MCF 10A (cell line): ENCODE measurements around the gene HDAC5. TPM values are rescaled to one million over a fixed set of nuclear protein-coding genes. Genes with fewer than 3 reads are reported as not detected.

Source experiments
- BruUV-seq: library from RNA; stranded (reverse); fragments of 400-500 nt; replicated peaks from 2 replicates; lab custom pipeline; 2021; lab: Mats Ljungman, UMichigan
- CTCF ChIA-PET: fragments of 300-600 bp; sonication (Branson Sonifier 250); formaldehyde crosslinking; extraction: SDS; loops from one replicate; lab custom pipeline; 2021; ENCODE audit warnings: antibody characterized with exemption, inconsistent platforms; lab: Yijun Ruan, JAX
- POLR2A ChIA-PET: fragments of 300-600, 350-650 bp; sonication (Branson Sonifier 250); formaldehyde crosslinking; extraction: SDS; loops from one replicate; lab custom pipeline; 2020; ENCODE audit warnings: antibody characterized with exemption, inconsistent platforms; lab: Yijun Ruan, JAX
- DNase-seq: peaks from one replicate; pipeline ENCODE4 v3.0.0-alpha.2; 2018; ENCODE audit not compliant: unreplicated experiment
- H3K27ac Mint-ChIP-seq: one replicate; pipeline ENCODE4 v1.8.0; 2022; ENCODE audit warnings: mild to moderate bottlenecking, low read depth, mixed read lengths; ENCODE audit not compliant: unreplicated experiment
- H3K27me3 Mint-ChIP-seq: one replicate; pipeline ENCODE4 v1.8.0; 2022; ENCODE audit warnings: mixed read lengths; ENCODE audit not compliant: insufficient read depth, unreplicated experiment
- H3K36me3 Mint-ChIP-seq: one replicate; pipeline ENCODE4 v1.8.0; 2022; ENCODE audit warnings: mild to moderate bottlenecking, moderate library complexity, mixed read lengths; ENCODE audit not compliant: insufficient read depth, unreplicated experiment
- H3K4me1 Mint-ChIP-seq: one replicate; pipeline ENCODE4 v1.8.0; 2022; ENCODE audit warnings: mixed read lengths; ENCODE audit not compliant: insufficient read depth, unreplicated experiment
- H3K4me3 Mint-ChIP-seq: one replicate; pipeline ENCODE4 v1.8.0; 2022; ENCODE audit warnings: mild to moderate bottlenecking, moderate library complexity, mixed read lengths; ENCODE audit not compliant: unreplicated experiment
- H3K9me3 Mint-ChIP-seq: one replicate; pipeline ENCODE4 v1.8.0; 2022; ENCODE audit warnings: mixed read lengths; ENCODE audit not compliant: unreplicated experiment
- intact Hi-C: fragments of 100-400 bp; cut with micrococcal nuclease; formaldehyde crosslinking; loops from 2 replicates; pipeline ENCODE4 v1.14.1; 2022
- total RNA-seq: library from RNA; stranded (reverse); gene quantifications from 2 replicates; pipeline ENCODE4 v1.2.3, GENCODE V29; 2022
- TF ChIP-seq, protein P1 (sequence below): fragments of 200-600 bp; IDR thresholded peaks from one replicate; pipeline ENCODE4 v1.8.0; 2022; ENCODE audit warnings: antibody characterized with exemption, mild to moderate bottlenecking; ENCODE audit not compliant: unreplicated experiment

HDAC5 gene
- total RNA-seq, 1 experiment from 2014 or later: 12.1 TPM

DNA sequence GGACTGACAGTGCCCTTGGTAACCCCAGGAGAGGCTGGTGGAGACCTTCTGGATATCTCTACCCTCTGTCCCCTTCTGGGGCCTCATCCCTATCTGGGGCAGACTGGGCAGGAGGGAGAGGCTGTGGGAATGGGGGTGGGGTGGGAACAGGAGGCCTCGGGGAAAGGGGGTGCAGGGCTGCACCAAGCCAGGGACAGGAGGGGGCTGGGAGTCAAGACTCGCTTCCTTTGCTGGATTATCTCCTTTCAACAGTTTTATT is 28.1 kb downstream of the HDAC5 start:
- TF ChIP-seq, protein P1, sequence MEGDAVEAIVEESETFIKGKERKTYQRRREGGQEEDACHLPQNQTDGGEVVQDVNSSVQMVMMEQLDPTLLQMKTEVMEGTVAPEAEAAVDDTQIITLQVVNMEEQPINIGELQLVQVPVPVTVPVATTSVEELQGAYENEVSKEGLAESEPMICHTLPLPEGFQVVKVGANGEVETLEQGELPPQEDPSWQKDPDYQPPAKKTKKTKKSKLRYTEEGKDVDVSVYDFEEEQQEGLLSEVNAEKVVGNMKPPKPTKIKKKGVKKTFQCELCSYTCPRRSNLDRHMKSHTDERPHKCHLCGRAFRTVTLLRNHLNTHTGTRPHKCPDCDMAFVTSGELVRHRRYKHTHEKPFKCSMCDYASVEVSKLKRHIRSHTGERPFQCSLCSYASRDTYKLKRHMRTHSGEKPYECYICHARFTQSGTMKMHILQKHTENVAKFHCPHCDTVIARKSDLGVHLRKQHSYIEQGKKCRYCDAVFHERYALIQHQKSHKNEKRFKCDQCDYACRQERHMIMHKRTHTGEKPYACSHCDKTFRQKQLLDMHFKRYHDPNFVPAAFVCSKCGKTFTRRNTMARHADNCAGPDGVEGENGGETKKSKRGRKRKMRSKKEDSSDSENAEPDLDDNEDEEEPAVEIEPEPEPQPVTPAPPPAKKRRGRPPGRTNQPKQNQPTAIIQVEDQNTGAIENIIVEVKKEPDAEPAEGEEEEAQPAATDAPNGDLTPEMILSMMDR: no peak
- Mint-ChIP-seq H3K27me3 (no peaks in the 10 kb centered on the region), H3K27ac (no peak overlapping the region), H3K4me3 (no peak overlapping the region), H3K9me3 (no peaks in the 10 kb centered on the region), H3K4me1 (peaks cover 11% of the 10 kb centered on the region), H3K36me3 (peaks cover 16% of the 10 kb centered on the region)
- no TSS peak for BruUV-seq
- CTCF ChIA-PET: interaction anchor here (0.7 to 1.6 kb wide), 2 partner anchors 20 to 29 kb away, joined by 3 to 6 read pairs; partner anchors contain the start of gene HDAC5
- DNase-seq: no peak
- intact Hi-C loops: no loop called here
- POLR2A ChIA-PET: no interaction called here

DNA sequence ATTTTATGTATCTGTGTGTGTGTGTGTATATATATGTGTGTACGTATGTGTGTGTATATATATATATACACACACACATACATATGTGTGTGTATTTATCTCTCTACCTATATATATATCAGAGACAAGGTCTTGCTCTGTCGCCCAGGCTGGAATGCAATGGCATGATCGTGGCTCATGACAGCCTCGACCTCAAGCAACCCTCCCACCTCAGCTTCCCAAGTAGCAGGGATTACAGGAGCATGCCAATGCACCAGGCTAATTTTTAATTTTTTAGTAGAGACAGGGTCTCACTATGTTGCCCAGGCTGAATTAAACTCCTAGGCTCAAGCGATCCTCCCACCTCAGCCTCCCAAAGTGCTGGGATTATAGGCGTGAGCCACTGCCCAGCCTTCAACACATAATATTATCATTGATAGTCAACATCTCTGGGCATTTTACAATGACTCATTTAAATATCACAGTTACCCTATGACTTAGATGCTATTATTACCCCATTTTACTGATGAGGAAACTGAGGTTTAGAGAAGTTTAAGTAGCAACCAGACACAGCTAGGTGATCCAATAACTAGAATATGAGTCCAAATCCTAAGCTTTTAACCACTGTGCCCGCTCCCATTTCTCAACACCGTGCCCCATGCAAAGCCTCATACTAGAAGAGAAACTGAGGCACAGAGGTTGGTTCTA is 28.6 kb downstream of the HDAC5 start:
- Mint-ChIP-seq H3K27me3 (no peaks in the 10 kb centered on the region), H3K9me3 (no peaks in the 10 kb centered on the region), H3K4me1 (peaks cover 11% of the 10 kb centered on the region), H3K4me3 (no peak overlapping the region), H3K36me3 (peaks cover 16% of the 10 kb centered on the region), H3K27ac (no peak overlapping the region)
- no peak for DNase-seq
- ChIA-PET POLR2A (no interaction called here), CTCF (interaction anchor here (0.7 to 1.6 kb wide), 2 partner anchors 21 to 29 kb away, joined by 3 to 6 read pairs; partner anchors contain the start of gene HDAC5)
- TF ChIP-seq, protein P1: no peak
- intact Hi-C loops: no loop called here
- BruUV-seq: no TSS peak

DNA sequence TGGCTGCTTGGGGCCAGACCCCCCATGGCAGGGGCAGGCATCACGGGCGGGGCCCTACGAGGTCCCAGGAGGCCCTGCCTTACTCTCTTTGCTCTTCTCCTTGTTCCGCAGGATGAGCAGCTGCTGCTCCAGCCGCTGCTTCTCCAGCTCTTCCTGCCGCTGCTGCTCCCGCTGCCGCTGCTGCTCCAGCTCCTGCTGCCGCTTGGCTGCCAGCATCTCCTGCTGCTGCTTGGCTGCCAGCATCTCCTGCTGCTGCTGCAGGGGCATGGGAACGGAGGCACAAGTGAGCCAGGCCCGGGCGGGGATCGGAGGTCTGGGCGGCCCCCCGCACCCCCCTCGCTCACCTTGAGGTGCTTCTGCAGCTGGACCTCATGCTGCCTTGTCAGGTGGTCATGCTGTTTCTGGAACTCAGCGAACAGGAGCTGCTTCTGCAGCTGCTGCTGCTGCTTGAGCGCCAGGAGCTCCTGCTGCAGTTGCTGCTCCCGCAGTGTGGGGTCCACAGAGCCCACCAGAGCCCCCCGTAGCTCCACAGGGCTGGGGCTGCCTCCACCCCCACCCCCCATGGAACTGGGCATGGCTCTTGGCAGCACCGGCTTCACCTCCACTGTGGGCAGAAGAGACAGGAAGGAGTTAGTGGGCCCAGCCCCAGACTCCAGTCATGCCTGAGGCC is 30.1 kb downstream of the HDAC5 start:
- no TSS peak for BruUV-seq
- ChIA-PET CTCF (interaction anchor here (0.6 to 0.7 kb wide), 2 partner anchors 10 to 126 kb away, joined by 3 read pairs; partner anchors contain the start of gene UBTF), POLR2A (no interaction called here)
- Mint-ChIP-seq H3K36me3 (peaks cover 21% of the 10 kb centered on the region), H3K4me1 (peaks cover 11% of the 10 kb centered on the region), H3K27ac (no peak overlapping the region), H3K9me3 (no peaks in the 10 kb centered on the region), H3K4me3 (no peak overlapping the region), H3K27me3 (no peaks in the 10 kb centered on the region)
- no peak for DNase-seq
- TF ChIP-seq, protein P1: no peak
- intact Hi-C loops: no loop called here

DNA sequence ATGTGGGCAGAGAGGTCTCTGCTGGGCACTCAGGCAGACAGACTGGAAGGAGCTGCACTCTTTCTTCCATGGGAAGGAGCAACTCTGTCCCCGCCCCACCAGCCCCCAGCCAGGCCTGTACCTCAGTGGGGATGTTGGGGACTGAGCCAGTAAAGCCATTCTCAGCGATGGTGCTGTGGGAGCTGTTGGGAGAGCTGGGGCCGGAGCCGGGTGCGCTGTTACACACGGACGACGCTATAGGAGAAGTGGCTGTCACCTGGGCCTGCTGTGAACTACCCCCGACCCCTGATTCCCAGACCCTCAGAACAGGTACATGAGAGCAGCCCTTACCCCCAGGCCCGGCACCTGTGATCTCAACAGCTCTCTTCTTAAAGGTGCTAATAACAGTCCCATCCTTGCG is 31.4 kb downstream of the HDAC5 start:
- H3K36me3 Mint-ChIP-seq: peaks cover 23% of the 10 kb centered on the region
- H3K27me3 Mint-ChIP-seq: no peaks in the 10 kb centered on the region
- TF ChIP-seq, protein P1: no peak
- POLR2A ChIA-PET: no interaction called here
- CTCF ChIA-PET: no interaction called here
- no TSS peak for BruUV-seq
- no peaks in the 10 kb centered on the region for H3K9me3 Mint-ChIP-seq
- H3K4me1 Mint-ChIP-seq: peaks cover 14% of the 10 kb centered on the region
- no peak for DNase-seq
- no peak overlapping the region for H3K4me3 Mint-ChIP-seq
- intact Hi-C loops: no loop called here
- H3K27ac Mint-ChIP-seq: no peak overlapping the region
